Activated CD4-positive, alpha-beta T cell treated with anti-CD3 and anti-CD28 coated beads for 36 hours (primary cell): Measurements from ENCODE around the gene IQGAP2. TPM values are rescaled to one million over a fixed set of nuclear protein-coding genes. Genes with fewer than 3 reads are reported as not detected.
A peak's percentile ranks its signal among the peaks of the same experiment; 100 is the strongest.

ENCODE experiments used
- ATAC-seq: fragments of 200-7000 bp; cut with Tn5 transposase; one replicate; pipeline ENCODE4 v1.10.0; 2021; ENCODE audit warnings: mild to moderate bottlenecking, moderate library complexity
- CTCF ChIA-PET: fragments of 350-600 bp; sonication (Branson Sonifier 250); formaldehyde crosslinking; loops from one replicate; lab custom pipeline; 2021; ENCODE audit warnings: antibody characterized with exemption; lab: Charles Lee
- POLR2A ChIA-PET: fragments of 350-600 bp; sonication (Branson Sonifier 250); formaldehyde crosslinking; loops from one replicate; lab custom pipeline; 2021; ENCODE audit warnings: antibody characterized with exemption, inconsistent platforms; lab: Charles Lee
- DNase-seq: peaks from one replicate; pipeline ENCODE4 v3.0.0-alpha.2; 2020
- H3K27ac Mint-ChIP-seq: one replicate; pipeline ENCODE4 v1.8.0; 2021; ENCODE audit warnings: mixed read lengths
- H3K27me3 Mint-ChIP-seq: one replicate; pipeline ENCODE4 v1.8.0; 2021; ENCODE audit warnings: mixed read lengths
- H3K36me3 Mint-ChIP-seq: one replicate; pipeline ENCODE4 v1.8.0; 2021; ENCODE audit warnings: low read depth, mixed read lengths
- H3K4me1 Mint-ChIP-seq: one replicate; pipeline ENCODE4 v1.8.0; 2021; ENCODE audit warnings: mixed read lengths
- H3K4me3 Mint-ChIP-seq: one replicate; pipeline ENCODE4 v1.8.0; 2021; ENCODE audit warnings: mild to moderate bottlenecking, moderate library complexity, mixed read lengths
- H3K9me3 Mint-ChIP-seq: one replicate; pipeline ENCODE4 v1.8.0; 2021; ENCODE audit warnings: low read depth, mixed read lengths
- intact Hi-C, 2 experiments: fragments of 100-400 bp; cut with DNase I in 1 of 2; cut with micrococcal nuclease in 1 of 2; formaldehyde crosslinking; loops; one replicate each; pipeline versions ENCODE4 v1.14.2 to v1.15.1; 2022 to 2024; cut with DNase I, micrococcal nuclease
- total RNA-seq, 2 experiments: library from RNA; stranded (reverse); gene quantifications; one replicate each; pipeline ENCODE4 v1.2.3, GENCODE V29; 2021

IQGAP2 gene
- total RNA-seq, 2 experiments from 2014 or later: 62.7 to 82.7 TPM

DNA sequence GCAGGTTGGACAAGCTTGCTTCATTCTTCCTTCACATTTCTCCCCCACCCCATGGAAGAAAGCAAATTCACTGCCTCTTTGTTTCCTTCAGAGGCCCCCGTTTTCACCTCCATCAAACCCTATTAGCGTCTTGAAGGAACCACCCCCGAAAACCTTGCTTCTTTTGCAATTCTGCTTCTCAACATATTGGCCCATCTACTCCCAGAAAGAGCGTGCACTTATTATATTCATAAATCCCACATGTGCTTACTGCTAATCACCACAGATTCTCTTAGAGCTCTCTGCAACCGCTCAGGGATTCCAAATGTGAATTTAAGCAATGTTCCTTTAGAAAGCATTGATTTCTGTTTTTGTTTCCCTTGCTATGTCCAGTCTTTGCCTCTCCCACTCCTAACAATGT, 219.0 kb downstream of the IQGAP2 start:
- no peaks in the 10 kb centered on the region for H3K9me3 Mint-ChIP-seq
- H3K27ac Mint-ChIP-seq: no peak overlapping the region
- ChIA-PET POLR2A (no interaction called here), CTCF (interaction anchor here (1.1 to 2.0 kb wide), 2 partner anchors 20 to 22 kb away, joined by 4 to 7 read pairs; no protein-coding TSS in a partner anchor)
- no peak overlapping the region for H3K4me3 Mint-ChIP-seq
- H3K36me3 Mint-ChIP-seq: peaks cover 19% of the 10 kb centered on the region
- no peaks in the 10 kb centered on the region for H3K27me3 Mint-ChIP-seq
- ATAC-seq (no peak), DNase-seq (no peak)
- H3K4me1 Mint-ChIP-seq: peaks cover 22% of the 10 kb centered on the region
- intact Hi-C loops: no loop called here

DNA sequence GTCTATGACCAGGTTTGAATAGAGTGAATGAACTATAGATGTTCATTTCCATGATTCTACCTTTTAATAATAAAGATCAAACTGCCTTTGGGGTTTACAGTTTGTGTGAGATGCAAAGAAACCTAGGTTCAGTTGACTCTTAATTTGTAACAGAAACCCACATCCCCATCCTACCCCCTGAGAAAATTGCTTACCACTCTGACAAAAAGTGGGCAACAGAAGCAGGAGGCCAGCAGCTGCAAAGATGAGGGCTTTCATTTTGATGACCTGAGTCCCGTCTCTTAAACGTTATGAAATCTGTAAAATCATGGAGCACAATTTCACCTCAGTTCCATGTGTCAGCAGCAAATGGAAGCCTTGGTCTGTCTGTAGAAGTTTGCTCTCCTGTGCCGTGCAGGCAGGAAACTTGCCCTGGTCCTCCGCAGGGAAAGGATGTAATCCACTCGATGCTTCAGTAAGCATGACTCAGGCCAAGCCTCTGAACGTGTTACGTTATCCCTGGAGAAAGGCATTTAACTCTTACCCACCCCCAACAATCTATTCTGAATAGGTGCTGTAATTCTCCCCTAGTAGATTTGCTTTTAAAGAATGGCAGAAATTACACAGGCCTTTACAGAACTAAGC, 220.0 kb downstream of the IQGAP2 start, which contains the start of gene F2RL2:
TSS of gene F2RL2 (minus strand) at position 431 of the 624 bp plus-strand sequence. CDS start at position 258, 173 bp downstream.
- H3K27ac Mint-ChIP-seq: no peak within 1 kb of the TSS
- H3K36me3 Mint-ChIP-seq: peaks cover 17% of the 10 kb centered on the region
- DNase-seq (no peak), ATAC-seq (no peak)
- H3K4me3 Mint-ChIP-seq: no peak within 1 kb of the TSS
- no peaks in the 10 kb centered on the region for H3K9me3 Mint-ChIP-seq
- no peaks in the 10 kb centered on the region for H3K27me3 Mint-ChIP-seq
- intact Hi-C loops: no loop called here
- POLR2A ChIA-PET: no interaction called here
- CTCF ChIA-PET: interaction anchor here (0.6 kb wide), 1 partner anchor 192 kb away, joined by 3 read pairs; no protein-coding TSS in a partner anchor
- H3K4me1 Mint-ChIP-seq: peaks cover 22% of the 10 kb centered on the region

DNA sequence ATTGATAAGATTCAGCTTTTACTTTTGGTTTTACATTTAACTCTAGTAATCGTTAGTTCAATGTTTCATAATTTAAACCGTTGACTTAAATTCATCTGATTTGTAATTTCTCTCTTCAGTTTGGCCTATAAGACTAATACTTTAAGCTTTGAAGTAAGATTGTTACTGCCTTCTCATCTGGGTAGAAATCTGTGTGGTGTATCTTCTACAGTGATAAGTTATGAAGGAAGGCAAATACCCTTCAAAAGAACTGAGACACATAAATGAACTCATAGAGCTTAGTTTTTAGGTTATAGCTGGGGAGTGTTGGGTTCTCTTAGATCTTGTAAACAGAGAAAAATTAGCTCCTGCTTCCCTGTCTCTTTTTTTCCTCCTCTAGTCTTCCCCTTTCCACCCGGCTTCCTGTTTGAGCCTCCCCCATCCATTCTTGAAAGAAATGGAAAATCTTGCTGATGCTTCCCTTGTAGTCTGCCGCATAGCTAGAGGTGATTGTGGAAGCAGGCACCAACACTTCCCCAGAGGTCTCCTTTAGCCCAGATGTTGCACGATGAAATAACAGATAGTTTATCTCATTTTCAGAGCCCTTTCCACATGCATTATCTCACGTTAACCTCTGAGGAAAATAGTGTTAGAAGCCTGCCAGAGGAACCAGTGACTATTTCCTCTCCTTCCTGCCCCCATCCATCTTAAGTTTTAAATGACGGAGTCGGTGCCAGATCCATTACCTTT, 222.2 kb downstream of the IQGAP2 start:
- peaks cover 16% of the 10 kb centered on the region for H3K36me3 Mint-ChIP-seq
- H3K9me3 Mint-ChIP-seq: no peaks in the 10 kb centered on the region
- POLR2A ChIA-PET: no interaction called here
- intact Hi-C loops: no loop called here
- no peaks in the 10 kb centered on the region for H3K27me3 Mint-ChIP-seq
- H3K4me3 Mint-ChIP-seq: no peak overlapping the region
- DNase-seq (no peak), ATAC-seq (peak; percentile 36)
- no peak overlapping the region for H3K27ac Mint-ChIP-seq
- CTCF ChIA-PET: interaction anchor here (0.6 to 1.8 kb wide), 7 partner anchors 13 to 149 kb away, joined by 3 to 6 read pairs (median 3); no protein-coding TSS in a partner anchor
- peaks cover 18% of the 10 kb centered on the region for H3K4me1 Mint-ChIP-seq

DNA sequence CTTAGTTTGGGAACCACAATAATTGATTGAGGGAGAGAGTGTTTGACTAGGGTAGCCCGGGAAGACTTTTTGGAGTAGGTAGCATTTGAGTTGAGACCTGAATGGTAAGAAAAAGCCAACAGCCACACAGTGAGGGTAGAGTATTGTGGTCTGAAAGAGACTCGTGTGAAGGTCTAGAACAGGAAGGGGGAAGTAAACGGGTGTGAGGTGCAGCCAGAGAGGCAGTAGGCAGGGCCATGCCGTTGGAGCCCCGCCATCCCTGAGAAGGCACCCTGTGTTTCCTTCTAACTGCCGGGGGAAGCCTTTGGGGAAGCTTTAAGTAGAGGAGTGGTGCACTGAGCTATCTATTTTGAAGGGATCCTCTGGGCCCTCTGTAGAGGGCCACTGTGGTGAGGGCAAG, 223.7 kb downstream of the IQGAP2 start:
- intact Hi-C loops: no loop called here
- ChIA-PET CTCF (interaction anchor here (2.0 kb wide), 1 partner anchor 12 kb away, joined by 7 read pairs; no protein-coding TSS in a partner anchor), POLR2A (no interaction called here)
- no peak overlapping the region for H3K27ac Mint-ChIP-seq
- DNase-seq: no peak
- no peaks in the 10 kb centered on the region for H3K27me3 Mint-ChIP-seq
- peaks cover 15% of the 10 kb centered on the region for H3K4me1 Mint-ChIP-seq
- peaks cover 18% of the 10 kb centered on the region for H3K36me3 Mint-ChIP-seq
- no peak overlapping the region for H3K4me3 Mint-ChIP-seq
- H3K9me3 Mint-ChIP-seq: no peaks in the 10 kb centered on the region
- ATAC-seq: no peak

DNA sequence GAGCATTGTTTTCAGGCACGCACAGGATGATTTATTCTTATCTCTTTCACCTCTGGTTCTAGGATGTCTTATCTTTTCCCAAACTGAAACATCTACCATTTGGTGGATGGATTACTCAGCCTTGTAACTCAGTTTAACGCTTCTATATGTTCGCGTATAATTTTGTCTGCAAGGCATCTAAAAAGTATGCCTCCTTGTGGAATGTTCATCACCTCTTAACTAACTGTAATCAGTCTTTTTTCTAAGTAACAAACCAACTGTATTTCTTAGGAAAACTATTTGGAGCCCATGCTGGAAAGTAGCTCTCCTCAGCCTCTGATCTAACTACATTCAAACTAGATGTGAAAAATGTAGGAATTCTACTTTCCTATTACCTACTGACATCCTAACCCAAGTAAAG, 231.6 kb downstream of the IQGAP2 start:
- H3K4me3 Mint-ChIP-seq: no peak overlapping the region
- H3K9me3 Mint-ChIP-seq: no peaks in the 10 kb centered on the region
- peaks cover 23% of the 10 kb centered on the region for H3K36me3 Mint-ChIP-seq
- ATAC-seq: no peak
- peaks cover 5% of the 10 kb centered on the region for H3K4me1 Mint-ChIP-seq
- no peaks in the 10 kb centered on the region for H3K27me3 Mint-ChIP-seq
- ChIA-PET CTCF (interaction anchor here (1.1 to 1.5 kb wide), 2 partner anchors 29 to 33 kb away, joined by 4 read pairs; no protein-coding TSS in a partner anchor), POLR2A (no interaction called here)
- intact Hi-C loops: no loop called here
- no peak for DNase-seq
- H3K27ac Mint-ChIP-seq: no peak overlapping the region

- Mint-ChIP-seq H3K27me3 (no peaks in the 10 kb centered on the region), H3K27ac (no peak overlapping the region), H3K4me3 (no peak overlapping the region), H3K9me3 (no peaks in the 10 kb centered on the region), H3K4me1 (peaks cover 5% of the 10 kb centered on the region), H3K36me3 (peaks cover 27% of the 10 kb centered on the region)
- CTCF ChIA-PET: interaction anchor here (0.9 to 3.2 kb wide), 5 partner anchors 13 to 137 kb away, joined by 3 to 11 read pairs (median 3); no protein-coding TSS in a partner anchor
- DNase-seq (no peak), ATAC-seq (no peak)
- intact Hi-C loops: no loop called here
- POLR2A ChIA-PET: no interaction called here
Observed at GRCh38 chr5:76637490-76637889, 234.4 kb downstream of the IQGAP2 start.

- intact Hi-C loops: no loop called here
- POLR2A ChIA-PET: no interaction called here
Observed at GRCh38 chr5:76638479-76638878, 235.4 kb downstream of the IQGAP2 start.

GRCh38 chr5:76641514-76642120, 238.5 kb downstream of the IQGAP2 start:
- intact Hi-C loops: loop anchor here (1.0 to 10.0 kb wide), 6 partner anchors 40 to 567 kb away; partner anchors contain the start of gene IQGAP2 (in 1 of the 2)
- DNase-seq (peak; percentile 74), ATAC-seq (no peak)
- Mint-ChIP-seq H3K9me3 (no peaks in the 10 kb centered on the region), H3K4me1 (peaks cover 5% of the 10 kb centered on the region), H3K27ac (no peak overlapping the region), H3K36me3 (peaks cover 34% of the 10 kb centered on the region), H3K27me3 (no peaks in the 10 kb centered on the region), H3K4me3 (no peak overlapping the region)
- ChIA-PET CTCF (interaction anchor here (0.7 to 2.0 kb wide), 10 partner anchors 10 to 467 kb away, joined by 3 to 9 read pairs (median 4); no protein-coding TSS in a partner anchor), POLR2A (no interaction called here)

More at GRCh38 chr5:76638479-76638878, 235.4 kb downstream of the IQGAP2 start:
- H3K4me1 Mint-ChIP-seq: peaks cover 5% of the 10 kb centered on the region
- no peak overlapping the region for H3K27ac Mint-ChIP-seq
- no peaks in the 10 kb centered on the region for H3K9me3 Mint-ChIP-seq
- DNase-seq (no peak), ATAC-seq (no peak)
- H3K4me3 Mint-ChIP-seq: no peak overlapping the region
- no peaks in the 10 kb centered on the region for H3K27me3 Mint-ChIP-seq
- CTCF ChIA-PET: interaction anchor here (0.7 to 3.2 kb wide), 7 partner anchors 11 to 143 kb away, joined by 3 to 11 read pairs (median 3); no protein-coding TSS in a partner anchor
- peaks cover 34% of the 10 kb centered on the region for H3K36me3 Mint-ChIP-seq

DNA sequence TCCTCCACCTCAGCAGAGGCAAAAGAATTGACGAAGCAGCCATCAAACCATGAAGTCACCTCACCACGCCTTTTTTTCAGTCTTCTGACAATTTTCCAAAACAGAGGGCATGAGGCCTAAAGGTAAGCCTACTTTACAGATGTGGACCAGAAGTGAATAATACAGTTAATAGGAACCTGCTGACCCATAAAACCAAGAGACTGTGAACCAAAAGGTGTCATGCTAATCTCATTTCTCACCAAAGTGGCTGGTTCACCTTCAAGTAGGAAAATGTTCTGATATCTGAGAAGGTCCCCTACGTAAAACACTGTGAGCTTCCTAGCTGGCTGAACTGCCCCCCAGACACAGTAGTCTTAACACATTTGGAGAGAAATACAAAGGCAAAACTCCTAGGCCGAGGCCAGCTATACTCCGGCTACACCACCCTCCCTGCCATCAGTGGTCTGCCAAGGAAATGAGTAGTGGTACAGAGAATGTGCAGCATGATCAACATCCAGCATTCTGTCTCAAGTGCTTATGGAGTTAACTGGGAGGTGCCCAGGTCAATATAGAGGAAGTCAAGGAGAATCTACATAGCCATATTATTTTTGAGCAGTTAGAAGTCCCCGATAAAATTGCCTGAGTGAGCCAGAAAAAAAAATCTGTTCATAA, 239.4 kb downstream of the IQGAP2 start:
- Mint-ChIP-seq H3K36me3 (peaks cover 39% of the 10 kb centered on the region), H3K27ac (no peak overlapping the region), H3K27me3 (no peaks in the 10 kb centered on the region), H3K4me3 (no peak overlapping the region), H3K9me3 (peaks cover 2% of the 10 kb centered on the region), H3K4me1 (peaks cover 5% of the 10 kb centered on the region)
- intact Hi-C loops: loop anchor here in 1 of 2 experiments (5.0 to 10.0 kb wide), 2 partner anchors 305 to 568 kb away; no protein-coding TSS in a partner anchor
- ChIA-PET POLR2A (no interaction called here), CTCF (interaction anchor here (0.7 to 2.0 kb wide), 12 partner anchors 9 to 468 kb away, joined by 3 to 8 read pairs (median 4); no protein-coding TSS in a partner anchor)
- no peak for ATAC-seq
- DNase-seq: no peak

- Mint-ChIP-seq H3K9me3 (peaks cover 4% of the 10 kb centered on the region), H3K4me3 (no peak overlapping the region), H3K36me3 (peaks cover 48% of the 10 kb centered on the region), H3K4me1 (peaks cover 5% of the 10 kb centered on the region), H3K27me3 (no peaks in the 10 kb centered on the region), H3K27ac (no peak overlapping the region)
- no peak for DNase-seq
- intact Hi-C loops: loop anchor here in 1 of 2 experiments (5.0 to 10.0 kb wide), 2 partner anchors 306 to 569 kb away; no protein-coding TSS in a partner anchor
- POLR2A ChIA-PET: no interaction called here
- CTCF ChIA-PET: interaction anchor here (0.9 to 2.0 kb wide), 6 partner anchors 9 to 42 kb away, joined by 3 to 8 read pairs (median 4); no protein-coding TSS in a partner anchor
- no peak for ATAC-seq
Observed at GRCh38 chr5:76643371-76643770, 240.3 kb downstream of the IQGAP2 start.
